ENCODE results near the gene MST1.

MST1 gene

GRCh38 chr3:49713336-49714105, 24.2 kb upstream of the MST1 start:
- no peak for TF ChIP-seq ZFX (IDR thresholded peaks at IDR 0.05; ENCODE audit: borderline replicate concordance)
- no peak for TF ChIP-seq CTCF (IDR thresholded peaks at IDR 0.05)
- no peak overlapping the region for H3K27ac ChIP-seq

GRCh38 chr3:49712631-49713317, 23.5 kb upstream of the MST1 start:
- H3K27ac ChIP-seq: no peak overlapping the region
- TF ChIP-seq ZFX (IDR thresholded peaks at IDR 0.05; ENCODE audit: borderline replicate concordance) (no peak), CTCF (IDR thresholded peaks at IDR 0.05) (no peak)

GRCh38 chr3:49712166-49712565, 22.9 kb upstream of the MST1 start:
- no peak for TF ChIP-seq ZFX (IDR thresholded peaks at IDR 0.05; ENCODE audit: borderline replicate concordance)
- no peak overlapping the region for H3K27ac ChIP-seq

- TF ChIP-seq ZFX (IDR thresholded peaks at IDR 0.05; ENCODE audit: borderline replicate concordance) (no peak), CTCF (IDR thresholded peaks at IDR 0.05) (no peak)
- no peak overlapping the region for H3K27ac ChIP-seq
Observed at GRCh38 chr3:49711489-49711888, 22.2 kb upstream of the MST1 start.

- H3K27ac ChIP-seq: no peak overlapping the region
- TF ChIP-seq CTCF (IDR thresholded peaks at IDR 0.05) (no peak), ZFX (IDR thresholded peaks at IDR 0.05; ENCODE audit: borderline replicate concordance) (no peak)
Observed at GRCh38 chr3:49709852-49710251, 20.6 kb upstream of the MST1 start.

DNA sequence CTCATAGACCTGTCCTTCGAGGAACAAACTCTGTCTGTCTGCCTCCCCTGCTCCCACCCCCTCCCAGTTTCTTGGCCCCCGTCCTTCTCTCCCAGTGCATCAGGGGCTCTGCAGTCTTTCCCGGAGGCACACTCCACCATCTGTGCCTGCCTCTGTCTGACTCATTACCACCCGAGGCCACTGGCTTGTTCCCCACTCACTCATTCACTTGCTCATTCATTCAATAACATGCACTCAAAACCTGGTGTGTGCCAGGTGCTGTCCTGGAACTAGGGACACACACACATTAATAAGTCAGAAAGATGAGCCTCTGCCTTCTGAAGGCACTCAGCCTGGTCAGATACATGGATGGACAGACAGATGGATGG, 17.8 kb upstream of the MST1 start:
- TF ChIP-seq ZFX (IDR thresholded peaks at IDR 0.05; ENCODE audit: borderline replicate concordance) (no peak), CTCF (IDR thresholded peaks at IDR 0.05) (no peak)
- H3K27ac ChIP-seq: no peak overlapping the region

DNA sequence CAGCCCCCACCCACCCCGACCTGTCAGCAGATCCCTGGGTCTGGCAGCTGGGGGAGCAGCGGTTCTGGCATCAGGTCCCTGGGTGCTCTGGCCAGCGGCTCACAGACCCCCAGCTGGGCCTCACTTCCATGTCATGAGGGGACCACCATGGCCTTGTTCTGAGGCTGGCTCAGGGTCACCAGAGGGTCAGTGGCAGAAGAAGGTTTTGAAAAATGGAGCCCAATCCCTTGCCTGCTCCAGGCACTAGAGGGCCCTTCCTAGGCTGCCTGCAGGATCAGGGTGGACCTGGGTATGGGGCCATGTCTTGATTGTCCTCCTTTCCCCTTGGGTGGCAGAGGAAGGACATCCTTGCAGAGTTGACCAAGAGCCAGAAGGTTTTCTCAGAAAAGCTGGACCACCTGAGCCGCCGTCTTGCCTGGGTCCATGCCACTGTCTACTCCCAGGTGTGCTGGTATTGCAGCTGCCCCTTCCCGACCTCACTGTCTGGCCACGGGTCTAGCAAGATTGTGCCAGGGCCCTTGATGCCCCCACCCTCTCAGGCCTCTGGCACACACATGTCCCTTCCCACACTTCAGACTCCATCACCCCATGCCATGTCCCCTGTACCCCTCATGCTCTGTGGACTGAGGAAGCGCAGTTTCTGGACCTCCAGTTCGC, 17.3 kb upstream of the MST1 start:
- H3K27ac ChIP-seq: no peak overlapping the region
- TF ChIP-seq ZFX (IDR thresholded peaks at IDR 0.05; ENCODE audit: borderline replicate concordance) (no peak), CTCF (IDR thresholded peaks at IDR 0.05) (no peak)
